AG10803 (cell line): ENCODE results near the gene FTHL17.

Experiments
- DNase-seq: peaks from one replicate; pipeline ENCODE4 v3.0.0; 2010; ENCODE audit warnings: low read depth
- H3K4me3 ChIP-seq: 2 replicates; pipeline ENCODE4 v1.5.1; 2011; ENCODE audit warnings: mild to moderate bottlenecking, low read length, control low read depth
- TF ChIP-seq, protein P1 (sequence below): conservative IDR thresholded peaks from 2 replicates; pipeline ENCODE4 v1.5.1; 2011; ENCODE audit warnings: mild to moderate bottlenecking, low read length, control low read depth, inconsistent platforms

FTHL17 gene

DNA sequence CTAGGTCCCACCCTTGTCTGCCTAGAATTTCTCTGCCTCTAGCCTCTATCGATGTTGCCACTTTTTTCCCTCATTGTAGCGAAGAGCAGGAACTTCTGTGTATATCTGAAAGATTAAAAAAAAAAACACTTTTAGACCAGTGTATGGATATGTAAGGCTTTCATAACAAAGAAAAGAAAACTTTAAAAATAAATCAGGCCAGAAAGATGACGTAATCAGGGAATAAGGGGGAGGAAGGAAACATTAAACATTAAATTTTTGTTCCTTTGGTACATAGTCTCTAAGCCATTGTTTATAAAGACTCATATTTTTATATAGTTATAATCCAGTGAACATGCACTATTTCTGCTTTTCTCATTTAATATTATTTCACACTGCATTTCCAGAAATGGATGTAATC is 26.2 kb upstream of the FTHL17 start:
- TF ChIP-seq, protein P1, sequence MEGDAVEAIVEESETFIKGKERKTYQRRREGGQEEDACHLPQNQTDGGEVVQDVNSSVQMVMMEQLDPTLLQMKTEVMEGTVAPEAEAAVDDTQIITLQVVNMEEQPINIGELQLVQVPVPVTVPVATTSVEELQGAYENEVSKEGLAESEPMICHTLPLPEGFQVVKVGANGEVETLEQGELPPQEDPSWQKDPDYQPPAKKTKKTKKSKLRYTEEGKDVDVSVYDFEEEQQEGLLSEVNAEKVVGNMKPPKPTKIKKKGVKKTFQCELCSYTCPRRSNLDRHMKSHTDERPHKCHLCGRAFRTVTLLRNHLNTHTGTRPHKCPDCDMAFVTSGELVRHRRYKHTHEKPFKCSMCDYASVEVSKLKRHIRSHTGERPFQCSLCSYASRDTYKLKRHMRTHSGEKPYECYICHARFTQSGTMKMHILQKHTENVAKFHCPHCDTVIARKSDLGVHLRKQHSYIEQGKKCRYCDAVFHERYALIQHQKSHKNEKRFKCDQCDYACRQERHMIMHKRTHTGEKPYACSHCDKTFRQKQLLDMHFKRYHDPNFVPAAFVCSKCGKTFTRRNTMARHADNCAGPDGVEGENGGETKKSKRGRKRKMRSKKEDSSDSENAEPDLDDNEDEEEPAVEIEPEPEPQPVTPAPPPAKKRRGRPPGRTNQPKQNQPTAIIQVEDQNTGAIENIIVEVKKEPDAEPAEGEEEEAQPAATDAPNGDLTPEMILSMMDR, result no peak
- DNase-seq, result no peak
- H3K4me3 ChIP-seq, result no peak overlapping the region

DNA sequence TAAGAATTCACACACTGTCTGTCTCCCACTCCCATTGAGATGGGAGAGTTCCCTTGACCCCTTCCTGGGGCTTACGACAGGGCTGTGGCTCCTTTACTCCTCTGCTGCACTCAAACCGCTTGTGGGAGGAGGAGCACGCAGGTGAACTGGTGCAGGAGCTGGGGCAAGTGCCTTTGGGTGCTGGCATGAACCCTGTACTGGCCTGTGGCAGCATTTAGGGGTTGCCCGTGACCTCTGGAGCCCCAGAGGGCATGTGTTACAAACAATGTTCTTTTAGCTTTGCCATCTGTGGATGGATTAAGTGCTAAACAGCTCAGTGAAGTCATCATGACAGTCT is 21.8 kb upstream of the FTHL17 start:
- TF ChIP-seq, protein P1, result no peak
- DNase-seq, result no peak
- no peak overlapping the region for H3K4me3 ChIP-seq

DNA sequence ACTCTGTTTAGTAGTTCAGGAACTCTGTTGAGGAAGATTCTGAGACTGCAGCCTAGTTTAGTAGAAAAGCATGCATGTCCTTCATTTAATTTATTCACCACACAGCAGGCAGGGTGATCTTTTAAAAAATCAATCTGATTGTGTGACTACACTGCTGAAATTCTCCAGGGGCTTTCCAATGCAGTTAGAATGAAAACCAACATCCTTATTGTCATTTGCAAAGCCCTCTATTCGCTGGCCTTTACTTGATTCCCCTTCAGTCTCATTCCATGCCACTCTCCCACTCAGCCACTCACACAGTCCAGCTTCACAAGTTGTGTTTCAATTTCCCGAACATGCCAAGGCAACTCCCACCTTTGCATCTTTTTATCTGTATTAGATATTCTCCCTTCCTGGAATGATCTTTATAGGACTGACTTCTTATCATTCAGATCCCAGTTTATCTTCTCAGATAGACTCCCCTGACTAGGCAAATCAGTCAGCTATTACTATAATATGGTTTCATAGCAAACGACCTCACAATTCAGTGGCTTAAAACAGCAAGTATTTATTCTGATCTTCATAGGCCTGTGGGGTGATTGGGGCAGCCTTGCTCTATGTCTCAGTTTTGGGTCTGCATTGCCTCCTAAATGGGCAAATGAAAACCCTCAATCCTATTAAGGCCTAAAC is 21.3 kb upstream of the FTHL17 start:
- DNase-seq, result no peak
- H3K4me3 ChIP-seq, result no peak overlapping the region
- TF ChIP-seq, protein P1, result no peak

GRCh38 chrX:31092476-31092875 is 20.6 kb upstream of the FTHL17 start:
- TF ChIP-seq, protein P1, result no peak
- no peak overlapping the region for H3K4me3 ChIP-seq
- no peak for DNase-seq

- TF ChIP-seq, protein P1, result no peak
- no peak overlapping the region for H3K4me3 ChIP-seq
- no peak for DNase-seq
These were observed 20.0 kb upstream of the FTHL17 start for GRCh38 chrX:31091819-31092218.

GRCh38 chrX:31074522-31074921 is 2.7 kb upstream of the FTHL17 start:
- TF ChIP-seq, protein P1, result no peak
- no peak for DNase-seq
- H3K4me3 ChIP-seq, result no peak overlapping the region

DNA sequence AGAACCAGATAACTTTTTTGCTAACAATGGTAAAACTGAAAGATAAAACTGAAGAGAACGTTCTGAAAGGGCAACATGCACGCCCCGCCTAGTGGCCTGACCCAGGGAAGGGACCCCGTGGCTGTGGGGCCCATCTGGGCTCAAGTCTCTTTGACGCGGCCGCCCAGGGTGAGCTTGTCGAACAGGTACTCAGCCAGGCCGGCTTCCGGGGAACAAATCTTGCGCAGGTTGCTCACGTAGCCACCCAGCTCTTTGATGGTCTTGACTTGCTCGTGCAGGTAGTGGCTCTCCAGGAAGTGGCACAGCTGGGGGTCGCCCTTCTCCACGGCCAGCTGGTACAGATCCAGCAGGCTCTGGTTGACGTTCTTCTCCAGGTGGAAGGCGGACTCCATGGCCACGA is 579 bp downstream of the FTHL17 start:
- H3K4me3 ChIP-seq, result no peak overlapping the region
- no peak for DNase-seq
- TF ChIP-seq, protein P1, result no peak
